Esophagus muscularis mucosa (tissue), 3 donors: ENCODE data around the gene SNAPC4.

Source experiments
- POLR2A ChIP-seq: fragments of 450-650 bp; IDR thresholded peaks from one replicate; pipeline ENCODE4 v1.6.1; 2017; ENCODE audit warnings: antibody characterized with exemption, moderate library complexity, mild to moderate bottlenecking, low read depth
- POLR2AphosphoS5 ChIP-seq, 2 donors: sonication (generic); formaldehyde crosslinking; IDR thresholded peaks; one replicate each; pipeline ENCODE4 v1.6.1; 2017; ENCODE audit warnings: antibody characterized with exemption in 2 of 2
- TF ChIP-seq, protein P1 (sequence below), 3 experiments: fragments of 200-600 bp in 2 of 3; fragments of 450-650 bp in 1 of 3; sonication (generic) in 2 of 3; IDR thresholded peaks; one replicate each; pipeline ENCODE4 v1.5.1; 2017 to 2019; ENCODE audit warnings: antibody characterized with exemption in 3 of 3, mild to moderate bottlenecking in 2 of 3, moderate library complexity in 1 of 3

DNA sequence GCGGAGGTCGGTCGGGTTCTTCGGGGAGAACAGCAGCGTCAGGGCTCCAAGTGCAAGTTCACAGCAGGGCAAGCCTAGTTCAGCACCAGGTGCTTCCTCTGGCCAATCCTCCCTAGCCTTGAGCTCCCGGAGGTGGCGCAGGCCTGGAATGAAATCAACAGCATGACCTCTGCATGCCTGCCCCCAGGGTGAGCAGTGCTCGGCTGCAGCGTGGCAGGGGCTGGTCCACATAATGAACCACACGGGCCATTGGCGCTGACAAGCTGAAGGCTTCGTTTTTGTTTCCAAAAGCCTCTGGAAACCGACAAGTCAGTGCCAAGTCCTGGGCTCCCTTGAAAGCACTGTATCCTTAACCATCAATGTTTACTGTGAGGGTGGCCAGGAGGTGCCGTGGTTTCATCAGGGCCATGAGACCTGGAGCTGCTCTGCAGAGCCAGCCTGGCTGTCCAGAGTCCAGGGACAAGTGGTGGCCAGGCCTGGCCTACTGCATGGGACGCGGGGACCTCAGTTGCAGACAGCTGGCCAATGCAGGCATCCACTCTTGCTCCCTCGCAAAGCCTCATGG lies 41.8 kb upstream of the SNAPC4 start:
- TF ChIP-seq, protein P1, sequence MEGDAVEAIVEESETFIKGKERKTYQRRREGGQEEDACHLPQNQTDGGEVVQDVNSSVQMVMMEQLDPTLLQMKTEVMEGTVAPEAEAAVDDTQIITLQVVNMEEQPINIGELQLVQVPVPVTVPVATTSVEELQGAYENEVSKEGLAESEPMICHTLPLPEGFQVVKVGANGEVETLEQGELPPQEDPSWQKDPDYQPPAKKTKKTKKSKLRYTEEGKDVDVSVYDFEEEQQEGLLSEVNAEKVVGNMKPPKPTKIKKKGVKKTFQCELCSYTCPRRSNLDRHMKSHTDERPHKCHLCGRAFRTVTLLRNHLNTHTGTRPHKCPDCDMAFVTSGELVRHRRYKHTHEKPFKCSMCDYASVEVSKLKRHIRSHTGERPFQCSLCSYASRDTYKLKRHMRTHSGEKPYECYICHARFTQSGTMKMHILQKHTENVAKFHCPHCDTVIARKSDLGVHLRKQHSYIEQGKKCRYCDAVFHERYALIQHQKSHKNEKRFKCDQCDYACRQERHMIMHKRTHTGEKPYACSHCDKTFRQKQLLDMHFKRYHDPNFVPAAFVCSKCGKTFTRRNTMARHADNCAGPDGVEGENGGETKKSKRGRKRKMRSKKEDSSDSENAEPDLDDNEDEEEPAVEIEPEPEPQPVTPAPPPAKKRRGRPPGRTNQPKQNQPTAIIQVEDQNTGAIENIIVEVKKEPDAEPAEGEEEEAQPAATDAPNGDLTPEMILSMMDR (IDR thresholded peaks at IDR 0.05), result no peak
- TF ChIP-seq POLR2AphosphoS5 (IDR thresholded peaks at IDR 0.05) (no peak), POLR2A (no peak)
